Left ventricle myocardium inferior (tissue), 1 donor: Measurements from ENCODE around the gene CLSTN2. TPM values are rescaled to one million over a fixed set of nuclear protein-coding genes. Genes with fewer than 3 reads are reported as not detected.
A peak's percentile ranks its signal among the peaks of the same experiment; 100 is the strongest.

Source experiments
- DNase-seq: peaks from one replicate; pipeline ENCODE4 v3.0.0-alpha.2; 2020
- H3K27ac ChIP-seq: fragments of 200-600 bp; replicated peaks from 2 replicates; pipeline ENCODE4 v1.8.0; 2021
- H3K27me3 ChIP-seq: fragments of 200-600 bp; 2 replicates; pipeline ENCODE4 v1.8.0; 2021; ENCODE audit warnings: low read depth
- H3K36me3 ChIP-seq: fragments of 200-600 bp; 2 replicates; pipeline ENCODE4 v1.8.0; 2021
- H3K4me1 ChIP-seq: fragments of 200-600 bp; 2 replicates; pipeline ENCODE4 v1.8.0; 2021
- H3K4me3 ChIP-seq: fragments of 200-600 bp; 2 replicates; pipeline ENCODE4 v1.8.0; 2021; ENCODE audit warnings: mild to moderate bottlenecking, moderate library complexity
- H3K9me3 ChIP-seq: fragments of 200-600 bp; replicated peaks from 2 replicates; pipeline ENCODE4 v1.8.0; 2021
- intact Hi-C: fragments of 100-400 bp; cut with micrococcal nuclease; formaldehyde crosslinking; loops from one replicate; pipeline ENCODE4 v1.11.0; 2022
- total RNA-seq: library from RNA; stranded (reverse); fragmentation: NEBNext Ultra II Directional; extraction: Animal tissue kit (Norgen Biotek cat#: 25700); gene quantifications from one replicate; pipeline ENCODE4 v1.2.1, GENCODE V29; 2021
- TF ChIP-seq, protein P1 (sequence below): fragments of 200-600 bp; IDR thresholded peaks from 2 replicates; pipeline ENCODE4 v1.8.0; 2021; ENCODE audit warnings: antibody characterized with exemption, mild to moderate bottlenecking, borderline replicate concordance
- donor health status: DM: no; HTN: yes; CAD: no; lungs with severe emphysema.

The CLSTN2 gene
- total RNA-seq, 1 donor from 2014 or later: 7.0 TPM

DNA sequence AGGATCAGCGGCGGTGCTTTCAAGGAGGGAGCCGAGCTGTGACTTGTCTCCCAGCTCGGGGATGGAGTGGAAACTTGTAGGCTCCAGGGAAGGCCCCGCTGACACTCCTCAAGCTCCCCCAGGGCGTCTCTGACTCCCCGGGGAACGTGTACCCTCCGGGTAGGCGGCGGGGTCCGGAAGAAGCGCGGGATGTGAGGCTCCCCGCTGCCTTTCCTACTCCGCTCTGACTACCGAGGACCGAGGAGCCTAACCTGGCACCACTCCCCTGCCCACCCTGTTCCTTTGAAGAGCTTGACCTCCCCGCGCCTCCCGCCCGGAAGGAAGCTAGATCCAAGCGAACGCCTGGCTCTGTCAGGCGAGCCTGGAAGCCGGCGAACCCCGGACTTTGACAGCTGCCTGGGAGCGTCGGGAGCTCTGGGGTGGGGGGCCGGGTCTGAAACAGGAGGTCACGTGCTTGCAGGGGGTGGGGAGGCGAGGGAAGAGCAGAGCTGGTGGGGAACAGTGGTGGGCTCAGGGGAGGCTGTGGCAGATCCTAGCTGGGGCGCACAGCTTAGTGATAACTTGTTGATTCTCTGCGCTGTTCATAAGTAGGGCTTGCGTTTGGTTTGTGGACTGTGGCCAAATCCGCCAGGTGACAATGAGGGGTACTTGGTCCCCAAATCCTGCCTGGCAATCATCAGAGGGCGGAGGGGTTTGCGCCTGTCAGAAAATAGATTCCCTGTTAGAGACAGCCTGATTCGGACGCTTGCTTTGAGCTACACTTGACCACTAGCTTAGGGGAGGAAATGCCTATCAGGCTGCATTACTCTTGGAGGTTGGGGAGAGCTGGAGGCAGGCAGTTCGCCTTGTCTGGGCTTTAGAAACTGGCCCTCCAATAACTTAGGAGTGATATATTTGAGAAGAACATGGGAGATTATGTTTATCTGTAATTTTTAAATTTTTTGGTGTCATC, 1.2 kb downstream of the CLSTN2 start:
- intact Hi-C loops: no loop called here
- DNase-seq: peak; percentile 32
- peak overlapping the region; percentile 73 for H3K4me3 ChIP-seq
- H3K36me3 ChIP-seq: no peaks in the 10 kb centered on the region
- peaks cover 58% of the 10 kb centered on the region for H3K27me3 ChIP-seq
- H3K27ac ChIP-seq: peak overlapping the region; percentile 61
- H3K4me1 ChIP-seq: peaks cover 59% of the 10 kb centered on the region
- H3K9me3 ChIP-seq: no peaks in the 10 kb centered on the region
- TF ChIP-seq, protein P1, sequence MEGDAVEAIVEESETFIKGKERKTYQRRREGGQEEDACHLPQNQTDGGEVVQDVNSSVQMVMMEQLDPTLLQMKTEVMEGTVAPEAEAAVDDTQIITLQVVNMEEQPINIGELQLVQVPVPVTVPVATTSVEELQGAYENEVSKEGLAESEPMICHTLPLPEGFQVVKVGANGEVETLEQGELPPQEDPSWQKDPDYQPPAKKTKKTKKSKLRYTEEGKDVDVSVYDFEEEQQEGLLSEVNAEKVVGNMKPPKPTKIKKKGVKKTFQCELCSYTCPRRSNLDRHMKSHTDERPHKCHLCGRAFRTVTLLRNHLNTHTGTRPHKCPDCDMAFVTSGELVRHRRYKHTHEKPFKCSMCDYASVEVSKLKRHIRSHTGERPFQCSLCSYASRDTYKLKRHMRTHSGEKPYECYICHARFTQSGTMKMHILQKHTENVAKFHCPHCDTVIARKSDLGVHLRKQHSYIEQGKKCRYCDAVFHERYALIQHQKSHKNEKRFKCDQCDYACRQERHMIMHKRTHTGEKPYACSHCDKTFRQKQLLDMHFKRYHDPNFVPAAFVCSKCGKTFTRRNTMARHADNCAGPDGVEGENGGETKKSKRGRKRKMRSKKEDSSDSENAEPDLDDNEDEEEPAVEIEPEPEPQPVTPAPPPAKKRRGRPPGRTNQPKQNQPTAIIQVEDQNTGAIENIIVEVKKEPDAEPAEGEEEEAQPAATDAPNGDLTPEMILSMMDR: no peak

DNA sequence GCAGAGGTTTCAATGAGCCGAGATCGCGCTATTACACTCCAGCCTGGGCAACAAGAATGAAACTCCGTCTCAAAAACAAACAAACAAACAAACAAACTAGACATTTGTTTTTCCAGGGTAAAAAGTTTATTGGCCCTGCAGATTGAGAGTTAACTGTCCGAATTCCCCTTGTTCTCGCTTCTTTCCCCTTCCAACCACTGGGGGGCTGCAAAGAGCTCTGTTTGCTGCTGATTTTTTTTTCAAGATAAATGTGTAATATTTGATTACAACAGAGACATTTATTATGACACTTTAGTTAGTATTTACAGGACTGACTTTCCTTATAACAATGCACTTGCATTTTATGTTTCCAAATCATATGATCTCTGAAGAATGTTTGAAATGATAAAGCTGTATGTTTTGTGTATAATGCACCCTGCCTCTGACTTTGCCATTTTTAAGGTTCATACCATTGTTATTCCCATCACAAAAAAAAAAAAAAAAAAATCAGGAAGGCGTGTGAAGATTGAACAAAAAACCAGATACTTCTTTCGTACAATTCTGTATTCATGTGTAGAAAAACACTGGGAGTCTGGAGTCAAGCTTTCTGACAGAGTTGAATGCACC, 2.8 kb downstream of the CLSTN2 start:
- Histone ChIP-seq H3K9me3 (no peaks in the 10 kb centered on the region), H3K27ac (no peak overlapping the region), H3K4me1 (peaks cover 62% of the 10 kb centered on the region), H3K27me3 (peaks cover 54% of the 10 kb centered on the region), H3K4me3 (no peak overlapping the region), H3K36me3 (no peaks in the 10 kb centered on the region)
- TF ChIP-seq, protein P1: peak; percentile 78
- DNase-seq: peak; percentile 22
- intact Hi-C loops: no loop called here

DNA sequence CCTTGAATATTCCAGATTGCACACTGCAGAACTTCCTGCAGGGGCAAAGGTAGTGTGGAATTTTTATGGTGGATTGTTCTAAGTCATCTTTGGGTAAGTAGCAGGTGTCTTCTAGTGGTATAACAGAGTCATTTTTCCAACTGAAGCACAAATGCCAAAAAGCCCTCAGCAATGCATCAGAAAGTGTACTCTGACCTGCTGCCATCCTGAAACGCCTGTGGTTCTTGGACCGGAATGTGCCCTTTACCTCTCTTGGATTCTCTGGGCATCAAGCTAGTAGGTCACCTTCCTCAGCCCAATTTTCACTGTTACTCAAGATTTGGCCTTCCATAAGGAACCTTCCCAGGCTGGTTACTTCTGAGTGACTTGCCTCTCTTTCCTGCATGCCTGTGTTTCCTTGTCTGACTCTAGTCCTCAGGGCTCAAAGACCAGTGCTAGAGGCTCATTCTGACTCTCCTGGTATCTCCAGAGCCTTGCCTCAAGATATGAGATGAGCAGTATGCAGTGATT, 4.8 kb downstream of the CLSTN2 start:
- peaks cover 65% of the 10 kb centered on the region for H3K4me1 ChIP-seq
- H3K9me3 ChIP-seq: no peaks in the 10 kb centered on the region
- intact Hi-C loops: no loop called here
- no peak overlapping the region for H3K4me3 ChIP-seq
- H3K36me3 ChIP-seq: no peaks in the 10 kb centered on the region
- H3K27ac ChIP-seq: no peak overlapping the region
- TF ChIP-seq, protein P1: no peak
- DNase-seq: no peak
- peaks cover 42% of the 10 kb centered on the region for H3K27me3 ChIP-seq

DNA sequence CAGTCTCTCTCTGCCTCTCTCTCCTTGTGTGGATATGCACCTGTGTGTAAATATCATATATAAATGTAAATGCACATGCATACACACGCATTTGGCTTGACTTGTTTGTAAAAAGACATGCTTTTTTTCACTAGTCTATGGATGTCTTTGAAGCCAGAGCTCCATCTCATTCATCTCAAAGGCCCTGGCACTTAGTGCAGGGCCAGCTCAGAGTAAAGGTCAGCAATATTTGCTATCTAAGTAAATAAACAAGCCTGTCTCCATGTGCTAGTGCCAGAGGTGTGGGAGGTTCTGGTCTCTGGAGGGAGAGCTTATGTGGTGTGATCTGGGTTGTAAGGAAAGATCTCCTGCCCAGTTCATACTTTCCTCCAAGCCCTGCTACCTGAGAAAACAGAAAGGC, 5.6 kb downstream of the CLSTN2 start:
- no peak for DNase-seq
- intact Hi-C loops: no loop called here
- Histone ChIP-seq H3K4me3 (no peak overlapping the region), H3K27ac (no peak overlapping the region), H3K4me1 (peaks cover 61% of the 10 kb centered on the region), H3K9me3 (no peaks in the 10 kb centered on the region), H3K36me3 (no peaks in the 10 kb centered on the region), H3K27me3 (peaks cover 33% of the 10 kb centered on the region)
- TF ChIP-seq, protein P1: no peak

GRCh38 chr3:139941580-139941979, 6.6 kb downstream of the CLSTN2 start:
- H3K4me3 ChIP-seq: no peak overlapping the region
- H3K9me3 ChIP-seq: peaks cover 5% of the 10 kb centered on the region
- peaks cover 24% of the 10 kb centered on the region for H3K27me3 ChIP-seq
- H3K4me1 ChIP-seq: peaks cover 51% of the 10 kb centered on the region
- intact Hi-C loops: no loop called here
- no peak for DNase-seq
- H3K36me3 ChIP-seq: no peaks in the 10 kb centered on the region
- H3K27ac ChIP-seq: no peak overlapping the region
- TF ChIP-seq, protein P1: no peak
